HG03097 (cell line): ENCODE results near the gene FAM151A.

ENCODE experiments used
- ATAC-seq: cut with Tn5 transposase; IDR thresholded peaks from one replicate; pipeline ENCODE4 v1.9.1; 2021; ENCODE audit not compliant: unreplicated experiment, low FRiP score

FAM151A gene

GRCh38 chr1:54604572-54605370 is 18.6 kb downstream of the FAM151A start:
- ATAC-seq = no peak

DNA sequence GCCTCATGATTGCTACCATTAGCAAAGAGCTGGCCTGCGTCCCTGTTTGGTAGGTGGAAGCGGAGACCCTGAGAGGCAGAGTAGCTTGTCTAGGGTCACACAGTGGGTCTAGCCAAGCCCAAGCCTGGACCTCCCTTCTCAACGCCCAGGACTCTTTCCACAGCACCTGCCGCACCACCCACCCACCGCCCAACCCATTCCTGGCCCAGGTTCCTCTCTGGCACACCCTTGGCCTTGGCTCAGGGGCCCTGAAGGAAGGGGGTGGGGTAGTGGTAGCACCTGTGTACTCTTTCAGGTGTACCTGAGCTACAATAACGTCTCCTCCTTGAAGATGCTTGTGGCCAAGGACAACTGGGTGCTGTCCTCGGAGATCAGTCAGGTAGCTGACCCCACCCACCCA is 19.3 kb downstream of the FAM151A start:
- no peak for ATAC-seq

DNA sequence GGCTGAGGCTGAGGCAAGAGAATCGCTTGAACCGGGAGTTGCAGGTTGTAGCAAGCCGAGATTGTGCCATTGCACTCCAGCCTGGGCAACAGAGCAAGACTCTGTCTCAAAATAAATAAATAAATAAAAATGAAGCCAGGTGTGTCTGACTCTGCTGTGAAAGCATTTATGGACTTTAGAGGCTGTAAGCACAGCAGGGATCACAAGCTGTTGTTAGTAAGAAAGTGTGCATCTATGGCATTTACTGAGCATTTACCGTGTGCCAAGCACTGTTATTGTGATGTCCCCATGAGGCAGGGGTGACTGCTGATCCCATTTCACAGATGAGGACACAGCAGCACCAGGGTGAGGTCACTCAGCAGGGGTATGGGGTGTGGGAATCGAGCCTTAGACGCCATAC is 20.1 kb downstream of the FAM151A start:
- ATAC-seq = no peak

DNA sequence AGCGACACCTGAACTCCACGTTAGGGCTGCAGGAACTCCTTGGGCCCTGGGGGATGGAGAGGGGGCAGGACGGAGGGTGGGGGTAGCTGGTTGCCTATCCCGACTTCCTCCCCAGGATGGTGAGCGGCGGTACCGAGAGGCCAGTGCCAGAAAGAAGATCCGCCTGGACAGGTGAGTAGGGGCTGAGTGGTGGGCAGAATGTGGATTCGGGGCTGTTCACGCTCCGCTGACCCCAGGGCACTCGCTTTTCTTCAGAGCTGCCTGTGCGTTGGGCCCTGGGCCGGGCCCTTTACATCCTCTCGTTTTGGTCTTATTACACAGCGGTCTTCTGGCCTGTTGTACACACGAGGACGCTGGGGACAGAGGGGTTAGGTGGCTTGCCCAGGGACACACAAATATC is 20.8 kb downstream of the FAM151A start:
- no peak for ATAC-seq

DNA sequence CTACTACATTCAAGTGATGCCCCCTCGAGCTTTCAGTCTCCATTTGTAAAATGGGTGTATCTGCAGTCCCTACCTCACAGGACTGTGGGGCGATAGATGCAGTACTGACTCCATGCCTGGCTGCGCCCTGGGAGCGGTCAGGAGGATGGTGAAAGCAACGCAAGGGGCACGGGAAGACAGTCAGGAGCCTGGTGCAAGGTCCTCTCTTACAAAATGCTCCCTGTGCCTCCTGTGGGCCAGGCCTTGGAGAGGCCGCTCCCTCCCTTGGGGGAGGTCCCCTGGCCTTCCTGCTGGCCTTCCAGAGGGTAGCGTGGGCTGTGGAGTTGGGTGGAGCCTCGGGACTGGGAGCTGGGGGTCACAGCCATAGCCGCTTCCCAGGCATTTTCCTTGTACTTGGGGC is 21.6 kb downstream of the FAM151A start:
- no peak for ATAC-seq

- no peak for ATAC-seq
These were observed 22.2 kb downstream of the FAM151A start for GRCh38 chr1:54600947-54601721.

GRCh38 chr1:54599211-54599823 is 24.0 kb downstream of the FAM151A start:
- ATAC-seq = no peak

DNA sequence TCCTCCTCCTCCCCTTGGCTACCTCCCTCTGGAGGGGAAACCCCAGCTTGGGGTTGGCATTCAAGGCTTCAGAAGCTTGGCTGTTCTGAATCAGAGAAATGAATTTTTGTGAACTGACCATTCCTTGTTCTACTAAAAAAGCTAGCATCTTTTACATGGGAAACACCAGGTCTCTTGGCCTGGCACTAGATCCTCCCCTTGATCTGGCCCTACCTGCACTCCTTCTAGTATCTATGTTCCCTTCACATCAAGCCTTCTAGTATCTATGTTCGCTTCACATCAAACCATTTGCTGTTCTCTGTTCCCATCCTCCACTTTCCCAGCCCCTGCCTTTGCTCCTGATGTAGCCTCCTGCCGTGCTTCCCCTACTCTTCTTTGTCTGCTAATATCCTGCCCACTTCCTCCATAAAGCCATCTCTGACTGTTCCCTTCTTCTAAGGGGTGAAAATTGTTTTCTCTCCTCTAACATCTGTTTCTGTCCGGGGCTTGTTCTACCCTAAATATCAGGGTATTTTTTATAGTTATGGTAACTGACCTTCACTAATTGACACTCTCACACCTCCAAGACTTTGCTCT is 25.8 kb downstream of the FAM151A start:
- no peak for ATAC-seq

- ATAC-seq = no peak
These were observed 26.6 kb downstream of the FAM151A start for GRCh38 chr1:54596756-54597155.

DNA sequence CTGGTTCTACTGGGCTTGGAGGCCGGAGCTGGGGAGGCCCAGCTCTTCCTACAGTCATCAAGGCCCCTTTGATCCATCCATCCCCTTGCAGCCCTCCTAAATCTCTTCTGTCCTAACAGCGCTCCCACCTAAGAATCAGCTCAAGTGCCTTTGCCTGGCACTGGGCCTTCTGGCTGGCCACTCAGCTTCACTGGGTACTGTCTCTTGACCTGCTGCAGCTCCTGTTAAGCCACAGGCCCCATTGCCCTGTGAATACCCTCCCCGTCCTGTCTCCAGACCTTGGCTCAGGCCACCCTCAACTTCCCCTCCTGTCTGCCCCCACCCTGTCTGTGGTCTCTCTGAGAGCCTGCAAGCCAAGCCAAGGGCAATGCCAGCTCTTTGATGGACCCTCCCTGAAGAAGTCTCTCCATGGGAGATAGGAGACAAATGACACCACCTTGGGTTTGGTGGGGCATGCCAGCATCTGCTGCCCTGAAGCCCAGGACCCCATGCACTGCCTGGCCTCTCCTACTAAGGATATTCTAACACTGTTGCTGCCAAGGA is 27.3 kb downstream of the FAM151A start:
- no peak for ATAC-seq

DNA sequence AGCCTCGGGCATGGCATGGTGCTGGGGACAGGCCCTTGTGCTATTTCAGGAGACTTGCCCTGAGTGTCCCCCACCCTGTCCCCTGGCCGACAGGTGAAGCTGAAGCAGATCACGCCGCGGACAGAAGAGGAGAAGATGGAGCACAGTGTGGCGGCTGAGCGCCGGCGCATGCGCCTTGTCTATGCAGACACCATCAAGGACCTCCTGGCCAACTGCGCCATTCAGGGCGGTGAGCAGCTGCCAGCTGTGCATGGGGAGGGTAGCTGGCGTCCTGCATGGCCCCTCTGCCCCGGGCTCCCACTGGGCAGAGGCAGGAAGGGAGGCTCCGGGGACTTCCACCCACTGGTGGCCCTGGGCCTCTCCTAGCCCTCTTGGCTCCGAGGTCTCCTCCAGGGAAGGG is 28.9 kb downstream of the FAM151A start:
- ATAC-seq = no peak

- no peak for ATAC-seq
These were observed 29.7 kb downstream of the FAM151A start for GRCh38 chr1:54593571-54594160.

DNA sequence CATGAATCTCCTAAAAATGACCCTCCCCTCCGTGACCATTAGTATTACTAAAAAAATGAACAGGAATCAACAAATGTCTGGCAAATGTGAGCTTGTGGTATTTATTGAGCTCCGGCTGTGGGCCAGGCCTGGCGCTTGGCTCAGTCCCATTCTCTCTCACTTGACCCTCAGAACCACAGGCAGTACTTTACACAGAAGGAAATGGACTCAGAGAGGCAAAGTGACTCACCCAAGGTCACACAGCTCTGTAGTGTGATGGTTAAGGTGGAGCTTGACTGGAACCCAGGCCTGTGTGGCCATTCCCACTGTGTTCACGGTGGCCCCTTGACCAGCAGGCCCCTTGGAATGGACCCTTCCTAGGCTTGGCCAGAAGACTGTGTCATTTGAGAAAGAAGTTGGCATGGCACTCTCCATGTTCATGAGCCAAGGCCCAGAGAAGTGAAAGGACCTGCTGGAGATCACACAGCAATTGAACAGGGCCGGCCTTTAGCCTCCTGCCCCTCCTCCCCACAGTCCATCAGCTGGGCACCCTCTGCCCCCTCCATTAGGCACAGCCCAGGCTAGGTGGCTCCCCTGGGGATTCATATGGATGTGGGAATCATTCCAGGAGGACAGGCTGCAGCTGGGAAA is 32.1 kb downstream of the FAM151A start:
- no peak for ATAC-seq

DNA sequence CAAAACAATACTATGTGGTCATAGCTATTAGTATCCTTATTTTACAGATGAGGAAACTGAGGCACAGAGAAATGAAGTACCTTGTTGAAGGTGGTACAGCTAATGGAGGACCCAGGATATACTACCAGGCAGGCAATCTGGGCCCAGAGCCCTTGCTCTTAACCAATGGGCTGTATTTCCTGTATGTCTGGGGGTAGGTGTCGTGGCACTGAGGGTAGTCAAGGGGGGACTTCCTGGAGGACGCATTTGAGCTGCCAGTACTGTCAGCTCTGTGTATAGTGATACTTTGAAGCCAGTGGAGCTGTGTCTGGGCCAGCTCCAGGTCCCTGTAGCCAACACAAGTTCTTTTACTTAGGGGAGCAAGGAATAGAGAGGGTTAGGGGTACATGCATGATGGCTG is 34.9 kb downstream of the FAM151A start:
- ATAC-seq = no peak

GRCh38 chr1:54585181-54586066 is 37.9 kb downstream of the FAM151A start:
- ATAC-seq = no peak

DNA sequence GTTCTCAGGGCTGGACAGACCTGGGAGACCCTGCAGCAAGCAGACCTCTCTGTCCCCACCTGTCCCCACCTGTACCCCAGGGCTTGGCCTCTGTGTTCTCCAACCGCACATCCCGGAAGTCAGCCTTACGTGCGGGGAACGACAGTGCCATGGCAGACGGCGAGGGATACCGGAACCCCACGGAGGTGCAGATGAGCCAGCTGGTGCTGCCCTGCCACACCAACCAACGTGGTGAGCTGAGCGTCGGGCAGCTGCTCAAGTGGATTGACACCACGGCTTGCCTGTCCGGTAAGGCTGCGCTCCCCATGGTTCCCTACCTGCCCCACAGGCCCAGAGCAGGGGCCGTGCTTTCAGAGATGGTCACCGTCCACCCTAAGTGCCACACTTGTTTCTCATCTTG is 38.8 kb downstream of the FAM151A start:
- no peak for ATAC-seq

- no peak for ATAC-seq
These were observed 39.5 kb downstream of the FAM151A start for GRCh38 chr1:54583871-54584270.

GRCh38 chr1:54583307-54583686 is 40.0 kb downstream of the FAM151A start:
- ATAC-seq = no peak
